ENCODE data around the gene FAM98A.

The FAM98A gene

DNA sequence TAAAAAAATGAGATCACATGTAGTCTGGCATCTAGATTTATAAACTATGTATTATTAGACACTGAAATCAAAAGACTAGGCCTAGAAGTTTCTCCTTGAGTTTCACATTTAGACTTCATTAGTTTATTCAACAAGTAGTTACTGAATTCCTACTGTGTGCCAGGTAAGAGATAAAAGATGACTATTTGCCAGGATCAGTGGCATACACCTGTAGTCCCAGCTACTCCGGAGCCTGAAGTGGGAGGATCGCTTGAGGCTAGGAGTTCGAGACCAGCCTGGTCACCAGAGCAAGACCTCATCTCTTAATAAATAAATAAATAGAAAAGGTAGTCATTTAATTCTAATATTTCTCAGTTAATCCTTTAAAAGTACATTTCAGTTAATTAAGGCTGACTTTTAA, 2.1 kb downstream of the FAM98A start:
- DNase-seq (ENCODE audit: low read depth) = no peak

DNA sequence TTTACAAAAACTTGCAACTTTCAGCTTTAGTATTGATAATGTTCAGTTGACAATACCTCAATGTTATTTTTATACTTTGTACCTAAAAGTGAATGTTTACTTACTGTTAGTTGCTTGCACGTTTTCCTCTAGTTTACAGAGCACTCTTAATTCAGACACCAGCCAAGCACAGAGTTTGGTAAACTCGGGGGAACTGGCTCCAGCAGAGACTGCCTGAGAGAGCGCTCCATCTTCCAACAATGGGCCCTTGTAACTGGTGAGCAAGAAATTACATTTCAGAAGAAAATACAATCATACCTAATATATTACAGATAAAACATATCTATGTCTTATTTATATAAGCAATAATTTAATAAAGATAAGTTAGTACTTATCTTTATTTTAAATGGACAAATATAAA, 3.7 kb downstream of the FAM98A start:
- no peak for DNase-seq (ENCODE audit: low read depth)

DNA sequence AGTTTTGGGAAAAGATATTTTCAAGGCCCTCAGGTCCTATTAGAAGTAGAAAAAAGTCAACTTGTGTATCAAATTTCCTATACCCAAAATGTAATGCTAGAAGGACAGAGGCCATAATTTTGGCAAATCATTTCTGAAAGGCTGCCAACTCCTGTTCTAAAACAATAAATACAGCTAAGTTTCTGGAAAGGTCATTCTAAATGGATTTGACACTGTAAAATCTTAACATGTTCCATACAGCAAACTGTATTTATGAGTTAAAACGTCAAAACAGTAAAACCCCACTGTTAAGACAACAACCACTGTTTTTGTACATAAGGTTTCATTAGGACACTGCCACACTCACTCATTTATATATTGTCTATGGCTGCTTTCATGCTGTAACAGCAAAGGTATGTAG, 9.7 kb downstream of the FAM98A start:
- DNase-seq (ENCODE audit: low read depth) = no peak

DNA sequence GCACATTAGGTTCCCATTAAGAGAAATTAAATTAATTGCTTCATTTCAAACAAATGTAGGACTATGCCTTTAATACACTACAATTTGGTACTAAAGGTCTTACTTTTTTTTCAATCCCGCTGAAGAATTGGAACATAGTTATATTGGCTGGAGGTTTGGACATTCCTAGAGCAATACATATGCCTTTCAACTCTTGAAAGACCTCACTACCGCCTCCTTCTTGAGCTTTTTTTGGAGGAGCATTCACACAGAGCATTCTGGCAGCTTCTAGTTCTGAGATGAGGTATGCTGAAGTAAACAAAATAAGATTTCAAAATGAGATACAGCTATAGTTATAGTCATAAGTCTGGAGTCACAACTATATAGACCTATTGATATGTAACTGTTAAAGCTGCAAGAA, 10.9 kb downstream of the FAM98A start:
- DNase-seq (ENCODE audit: low read depth) = no peak

DNA sequence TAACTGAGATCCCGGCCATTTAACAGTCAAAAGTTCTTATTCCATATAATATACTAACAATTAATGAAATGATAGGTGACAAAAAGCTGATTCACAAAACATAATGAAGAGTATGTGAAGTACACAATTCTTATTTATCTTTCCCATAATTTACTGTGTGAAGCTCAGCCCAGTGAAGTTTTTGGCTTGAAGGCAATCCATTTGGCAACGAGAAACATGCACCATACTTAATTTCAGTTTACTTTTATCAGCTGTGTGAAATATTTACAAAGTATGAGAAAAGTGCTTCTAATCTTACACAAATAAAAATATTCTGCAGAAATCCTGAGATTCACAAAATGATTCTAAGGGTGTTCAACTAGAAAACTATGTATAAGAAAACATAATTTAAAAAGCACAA, 12.3 kb downstream of the FAM98A start:
- DNase-seq (ENCODE audit: low read depth) = no peak

DNA sequence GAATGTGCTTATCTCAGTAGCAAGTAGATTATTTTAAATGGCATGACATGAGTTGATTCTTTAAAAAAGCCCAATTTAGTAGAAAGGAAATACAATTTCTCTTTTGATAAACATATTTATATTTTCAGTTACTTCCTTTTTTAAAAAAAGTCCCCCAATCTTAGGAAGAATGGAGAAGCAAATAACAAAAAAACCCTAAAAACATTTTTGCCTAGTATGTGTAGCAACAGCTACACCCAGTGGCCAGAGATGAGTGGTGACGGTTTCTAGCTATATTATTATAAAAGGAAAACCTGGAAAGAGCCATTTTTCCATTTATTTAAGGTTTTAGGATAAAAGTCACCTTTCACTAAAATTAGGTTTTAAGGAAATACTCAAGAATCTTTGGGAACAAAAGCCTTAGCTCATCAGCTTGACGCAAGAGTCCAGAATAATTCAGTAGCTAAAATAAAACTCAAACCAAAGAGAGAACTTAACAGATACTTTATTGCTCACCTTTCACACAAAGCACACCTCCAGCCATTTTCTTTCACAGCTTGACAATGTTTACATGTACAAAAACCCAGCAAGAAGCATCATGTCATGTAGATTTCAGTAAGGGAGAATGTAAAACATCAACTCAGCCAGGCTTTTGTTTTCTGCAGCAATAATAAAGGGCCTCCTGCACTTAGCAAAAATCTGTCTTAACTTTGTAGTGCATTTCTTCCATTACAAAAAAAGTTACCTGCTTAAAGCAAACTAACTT, 15.7 kb downstream of the FAM98A start:
- DNase-seq (ENCODE audit: low read depth) = peak; percentile 9

DNA sequence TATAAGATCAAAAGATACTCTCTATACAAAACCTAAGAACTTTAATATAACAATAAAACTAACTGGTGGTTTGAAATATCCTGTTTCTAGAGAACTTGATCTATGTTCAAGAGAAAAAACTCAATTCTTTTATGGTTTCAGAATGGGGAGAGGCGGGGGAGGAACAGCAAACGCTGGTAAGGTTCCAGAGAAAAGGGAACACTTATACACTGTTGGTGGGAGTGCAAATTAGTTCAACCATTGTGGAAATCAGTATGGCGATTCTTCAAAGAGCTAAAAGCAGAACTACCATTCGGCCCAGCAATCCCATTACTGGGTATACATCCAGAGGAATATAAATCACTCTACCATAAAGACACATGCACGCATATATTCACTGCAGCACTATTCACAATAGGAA, 17.2 kb downstream of the FAM98A start:
- DNase-seq (ENCODE audit: low read depth) = no peak

DNA sequence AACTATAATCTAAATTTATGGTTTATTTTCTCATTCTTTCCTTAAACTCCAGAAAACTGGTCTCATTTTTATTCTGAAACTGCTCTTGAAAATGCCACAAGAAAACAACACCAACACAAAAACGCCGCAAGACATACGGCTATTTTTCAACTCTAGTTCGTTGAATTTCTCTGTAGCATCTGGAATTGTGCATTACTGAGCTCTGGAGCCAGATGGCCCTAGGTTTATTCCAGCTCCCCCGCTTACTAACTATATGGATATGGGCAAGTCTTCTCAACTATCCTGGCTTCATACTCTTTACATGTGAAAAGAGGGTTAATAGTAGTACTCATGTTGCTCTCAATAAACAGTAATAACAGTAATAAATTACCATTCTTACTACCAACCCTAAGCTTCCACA, 19.9 kb downstream of the FAM98A start:
- no peak for DNase-seq (ENCODE audit: low read depth)

DNA sequence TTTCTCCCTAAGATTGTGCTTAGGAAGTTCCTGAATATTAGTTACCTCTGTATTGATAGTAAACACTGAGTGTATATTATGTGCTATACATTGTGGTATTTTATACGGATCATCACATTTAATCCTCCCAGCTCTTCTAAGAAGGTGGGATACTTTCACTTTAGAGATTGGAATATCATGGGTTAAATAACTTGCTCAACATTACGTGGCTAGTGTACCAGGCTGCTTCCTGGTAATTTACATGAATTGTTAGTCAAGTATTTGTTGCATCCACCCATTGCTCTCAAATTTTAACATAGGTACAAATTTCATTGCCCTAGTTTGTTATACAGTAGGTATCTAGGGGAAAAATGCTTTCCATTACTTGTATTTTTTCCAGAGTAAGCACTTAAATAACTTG, 21.4 kb downstream of the FAM98A start:
- DNase-seq (ENCODE audit: low read depth) = no peak

DNA sequence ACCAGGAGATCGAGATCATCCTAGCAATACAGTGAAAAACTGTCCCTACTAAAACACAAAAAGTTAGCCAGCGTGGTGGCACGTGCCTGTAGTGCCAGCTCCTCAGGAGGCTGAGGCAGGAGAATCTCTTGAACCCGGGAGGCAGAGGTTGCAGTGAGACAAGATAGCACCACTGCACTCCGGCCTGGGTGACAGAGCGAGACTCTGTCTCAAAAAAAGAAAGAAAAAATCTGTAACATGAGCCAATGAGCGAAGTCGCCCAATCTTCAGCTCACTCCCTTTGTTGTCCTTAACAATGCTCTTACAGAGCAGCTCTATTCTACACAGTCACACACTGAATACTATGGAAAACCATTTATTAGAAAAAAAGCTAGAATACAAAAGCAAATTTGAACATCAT, 22.0 kb downstream of the FAM98A start:
- DNase-seq (ENCODE audit: low read depth) = no peak

DNA sequence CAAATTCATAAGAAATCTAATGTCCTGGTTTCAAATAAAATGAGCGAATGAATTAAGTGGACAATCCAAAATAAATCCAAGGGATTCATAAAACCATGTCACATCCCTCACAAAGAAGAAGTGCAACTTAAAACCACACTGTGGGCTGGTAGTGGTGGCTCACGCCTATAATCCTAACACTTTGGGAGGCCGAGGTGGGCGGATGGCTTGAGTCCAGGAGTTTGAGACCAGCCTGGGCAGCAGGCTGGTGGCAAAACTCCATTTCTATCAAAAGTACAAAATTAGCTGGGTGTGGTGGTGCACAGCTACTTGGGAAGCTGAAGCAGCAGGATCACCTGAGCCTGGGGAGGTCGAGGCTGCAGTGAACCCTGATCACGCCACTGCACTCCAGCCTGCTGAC, 25.4 kb downstream of the FAM98A start:
- no peak for DNase-seq (ENCODE audit: low read depth)

DNA sequence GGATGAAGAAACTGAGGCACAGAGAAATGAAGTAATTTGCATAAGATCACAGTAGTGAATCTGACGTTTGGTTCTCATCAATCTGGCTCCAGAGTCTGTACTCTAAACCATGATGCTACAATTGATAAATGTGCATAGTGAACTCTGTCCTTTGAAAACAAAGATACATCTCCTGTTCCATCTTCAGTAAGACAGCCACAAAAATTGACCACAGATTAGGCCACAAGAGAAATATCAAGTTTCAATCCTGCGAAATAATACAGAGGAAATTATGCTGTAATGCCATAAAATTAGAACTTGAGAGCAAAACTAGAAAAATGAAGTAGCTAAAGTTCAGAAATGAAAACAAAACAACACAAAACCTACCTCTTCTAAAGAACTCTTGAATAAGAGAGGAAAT, 28.4 kb downstream of the FAM98A start:
- no peak for DNase-seq (ENCODE audit: low read depth)

DNA sequence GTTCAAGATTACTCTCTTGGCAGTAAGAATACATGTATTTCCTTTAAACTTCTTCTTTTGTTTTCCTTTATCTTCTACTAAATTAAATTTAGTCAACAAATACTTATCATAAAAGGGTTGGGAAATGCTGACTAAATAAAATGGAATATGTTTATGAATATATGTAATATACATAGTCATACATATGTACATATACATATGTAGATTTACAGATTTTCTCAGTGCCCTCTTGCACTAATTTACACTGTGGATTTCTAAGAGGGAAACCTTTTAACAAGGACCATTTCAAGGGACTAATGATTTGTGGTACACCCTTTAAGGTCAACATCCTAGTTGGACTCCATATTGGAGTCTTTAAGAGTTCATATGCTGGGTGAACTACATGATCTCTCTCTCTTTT, 37.2 kb downstream of the FAM98A start:
- DNase-seq (ENCODE audit: low read depth) = no peak

DNA sequence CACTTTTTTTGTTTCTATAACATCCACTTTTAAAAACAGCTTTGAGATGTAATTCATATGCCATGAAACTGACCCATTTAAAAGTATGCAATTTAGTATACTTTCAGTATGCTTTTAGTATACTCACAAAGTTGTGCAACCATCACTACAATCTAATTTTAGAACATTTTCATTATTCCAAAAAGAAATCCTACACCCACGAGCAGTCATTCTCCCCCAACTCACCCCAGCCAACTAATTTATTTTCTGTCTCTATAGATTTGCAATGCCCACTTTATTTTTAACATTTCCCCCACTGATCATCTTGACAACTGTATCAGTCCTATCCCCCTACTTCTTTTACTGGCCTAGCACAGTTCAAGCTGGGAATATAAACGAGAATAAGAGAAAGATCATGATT, 39.1 kb downstream of the FAM98A start:
- no peak for DNase-seq (ENCODE audit: low read depth)

DNA sequence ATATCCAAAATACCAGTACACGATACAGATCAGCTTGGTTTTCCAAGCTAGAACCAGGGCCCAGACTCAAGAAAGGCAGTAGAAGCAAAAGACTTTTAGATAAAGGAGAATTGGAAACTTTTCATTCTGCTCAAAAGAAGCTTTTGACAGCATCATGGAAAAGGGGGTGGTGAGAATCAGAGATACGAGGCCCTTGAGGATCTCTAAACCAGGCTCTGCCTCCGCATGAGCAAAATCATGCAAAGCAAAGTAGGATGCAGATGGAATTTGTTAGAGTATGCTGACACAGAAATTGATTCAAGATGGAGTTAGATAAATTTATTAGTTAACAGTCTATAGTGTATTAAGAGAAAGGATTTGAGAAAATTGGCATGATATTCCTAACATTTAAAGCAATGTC, 39.8 kb downstream of the FAM98A start:
- DNase-seq (ENCODE audit: low read depth) = no peak

DNA sequence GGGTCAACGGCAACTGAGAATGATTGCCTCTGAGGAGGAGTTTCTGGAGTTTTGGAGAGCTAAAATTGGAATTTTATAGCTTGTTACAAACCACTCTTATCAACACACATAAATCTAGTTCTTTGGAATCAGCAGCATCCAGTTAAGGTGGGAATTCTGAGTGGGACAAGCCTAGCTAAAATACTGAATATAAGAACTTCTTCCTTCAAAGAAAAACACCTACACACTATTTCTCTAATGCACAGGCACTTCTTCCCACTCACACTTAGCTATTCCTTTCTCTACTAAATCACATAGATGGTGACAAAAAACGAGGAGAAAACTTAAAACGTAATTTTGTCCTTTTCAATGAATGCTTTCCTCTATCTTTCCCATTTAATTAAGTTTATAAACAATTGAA, 43.4 kb downstream of the FAM98A start:
- DNase-seq (ENCODE audit: low read depth) = no peak

DNA sequence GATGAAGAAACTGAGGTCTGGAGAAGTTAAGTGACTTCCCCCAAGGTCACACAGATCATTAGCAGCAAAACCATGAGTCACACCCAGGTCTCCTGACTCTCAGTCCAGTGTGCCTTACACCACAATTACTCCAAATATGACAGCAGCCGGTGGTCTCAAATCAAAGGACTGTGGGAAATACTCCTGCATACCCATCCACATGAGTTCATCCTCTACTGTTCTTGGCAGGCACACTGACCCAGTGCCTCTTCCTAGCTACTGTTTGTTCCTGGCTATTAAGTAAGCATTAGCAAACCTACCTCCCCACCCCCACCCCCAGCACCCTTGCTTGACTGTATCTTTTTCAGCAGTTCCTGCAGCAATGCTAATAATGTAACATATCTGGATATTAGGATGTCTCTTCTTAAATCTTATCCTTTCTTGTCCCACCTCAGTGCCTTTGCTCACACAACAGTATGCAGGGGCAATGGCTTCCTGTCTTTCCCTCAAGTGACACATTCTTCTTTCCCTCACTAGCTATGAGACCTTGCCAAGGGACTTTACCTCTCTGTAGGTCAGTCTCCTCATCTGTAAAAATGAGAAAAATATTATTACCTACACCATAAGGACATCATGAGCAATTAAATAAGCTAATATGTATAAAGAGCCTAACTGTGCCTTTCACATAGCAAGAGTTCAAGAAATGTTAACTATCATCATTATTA, 46.2 kb downstream of the FAM98A start:
- DNase-seq (ENCODE audit: low read depth) = no peak

DNA sequence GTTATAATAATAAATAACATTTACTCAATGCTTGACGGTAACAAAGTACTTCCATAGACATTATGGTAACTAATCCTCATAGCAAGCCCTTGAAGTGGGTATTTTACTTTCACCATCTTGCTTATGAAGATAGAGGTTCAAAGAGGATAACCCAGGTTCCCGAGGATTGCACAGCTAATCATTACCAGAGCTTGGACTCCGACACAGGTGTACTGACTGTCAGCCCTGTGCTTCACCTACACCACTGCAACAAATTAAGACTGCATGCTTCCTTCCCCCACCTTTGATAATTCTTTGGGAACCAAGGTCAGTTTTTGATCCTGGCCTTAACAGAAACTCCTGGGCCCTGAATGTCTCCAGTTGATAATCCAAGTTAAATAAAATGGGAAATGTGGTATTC, 48.9 kb downstream of the FAM98A start:
- DNase-seq (ENCODE audit: low read depth) = no peak

DNA sequence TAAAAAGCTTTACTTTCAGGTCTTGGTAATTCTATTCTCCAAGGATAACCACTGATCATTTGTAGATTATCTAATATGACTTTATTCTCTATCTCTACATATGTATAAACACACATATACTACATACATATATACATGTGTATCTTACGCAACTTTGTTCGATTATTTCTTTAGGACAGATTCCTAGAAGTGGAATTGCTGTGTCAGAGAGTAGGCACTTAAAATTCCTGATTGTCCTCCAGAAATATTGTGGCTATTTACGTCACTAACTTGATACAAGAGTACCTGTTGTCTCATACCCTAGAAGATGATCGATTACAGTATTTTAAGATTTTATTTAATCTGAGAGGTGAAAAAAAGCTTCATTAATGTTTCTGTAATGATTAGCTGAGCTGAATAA, 57.9 kb downstream of the FAM98A start:
- no peak for DNase-seq (ENCODE audit: low read depth)

DNA sequence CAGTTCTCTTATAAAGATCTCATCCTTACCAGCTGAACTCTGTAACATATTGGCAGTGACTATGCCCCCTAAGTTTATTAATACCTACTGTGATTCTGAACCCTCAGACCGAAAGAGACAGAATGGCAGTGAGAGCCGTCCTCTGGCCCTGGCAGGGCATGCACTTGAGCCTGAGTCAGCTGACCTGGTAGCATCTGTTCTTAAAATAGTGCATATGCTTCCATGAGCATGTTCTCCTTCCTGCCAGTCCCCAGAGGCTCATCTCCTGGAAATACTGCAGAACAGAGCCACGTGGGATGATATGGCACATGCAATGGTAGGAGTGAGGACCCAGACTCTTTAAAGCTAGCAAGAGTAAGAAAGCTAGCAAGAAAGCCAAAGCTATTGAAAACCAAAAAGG, 63.7 kb downstream of the FAM98A start:
- no peak for DNase-seq (ENCODE audit: low read depth)

Measured in CMK (cell line).